HFFc6 (cell line): ENCODE data around the gene RASA3. TPM values are rescaled to one million over a fixed set of nuclear protein-coding genes. Genes with fewer than 3 reads are reported as not detected.

Experiments used
- DNase-seq: peaks from one replicate; pipeline ENCODE4 v3.0.0-alpha.2; 2018
- H3K27ac Mint-ChIP-seq: 2 replicates; pipeline ENCODE4 v1.8.0; 2020; ENCODE audit warnings: mild to moderate bottlenecking, mixed read lengths
- H3K27me3 Mint-ChIP-seq: 2 replicates; pipeline ENCODE4 v1.8.0; 2021; ENCODE audit warnings: mild to moderate bottlenecking, moderate library complexity, mixed read lengths; ENCODE audit not compliant: insufficient read depth
- H3K36me3 Mint-ChIP-seq: 2 replicates; pipeline ENCODE4 v1.8.0; 2021; ENCODE audit warnings: low read depth, mixed read lengths
- H3K4me1 Mint-ChIP-seq: 2 replicates; pipeline ENCODE4 v1.8.0; 2020; ENCODE audit warnings: low read depth, mixed read lengths
- H3K4me3 Mint-ChIP-seq: 2 replicates; pipeline ENCODE4 v1.8.0; 2020; ENCODE audit warnings: mild to moderate bottlenecking, moderate library complexity, mixed read lengths
- H3K9me3 Mint-ChIP-seq: 2 replicates; pipeline ENCODE4 v1.8.0; 2020; ENCODE audit warnings: mild to moderate bottlenecking, mixed read lengths
- CTCF ChIP-seq: fragments of 200-600 bp; sonication (generic); IDR thresholded peaks from 2 replicates; pipeline ENCODE4 v1.5.0; 2021; ENCODE audit warnings: antibody characterized with exemption, mild to moderate bottlenecking
- total RNA-seq, 6 experiments: library from RNA; stranded (reverse); fragmentation: NEBNext Ultra II Directional; extraction: Animal tissue kit (Norgen Biotek cat#: 25700); gene quantifications; 2 replicates in 1 of 6; 3 replicates in 5 of 6; pipeline ENCODE4 v1.2.3, GENCODE V29; 2021

The RASA3 gene
- total RNA-seq, 6 experiments from 2014 or later, result 31.6 to 37.6 (median 33.1) TPM

GRCh38 chr13:113952151-113952982 lies 180.1 kb downstream of the RASA3 start:
- Mint-ChIP-seq H3K4me1 (peaks cover 26% of the 10 kb centered on the region), H3K27me3 (peaks cover 14% of the 10 kb centered on the region), H3K27ac (no peak overlapping the region), H3K36me3 (peaks cover 24% of the 10 kb centered on the region), H3K4me3 (no peak overlapping the region; the same call in 1 of the 2 replicates), H3K9me3 (no peaks in the 10 kb centered on the region)
- DNase-seq, result no peak
- no peak for TF ChIP-seq CTCF

- Mint-ChIP-seq H3K4me1 (peaks cover 27% of the 10 kb centered on the region), H3K36me3 (peaks cover 18% of the 10 kb centered on the region), H3K27me3 (peaks cover 14% of the 10 kb centered on the region), H3K27ac (peak overlapping the region; percentile 21), H3K9me3 (no peaks in the 10 kb centered on the region), H3K4me3 (no peak overlapping the region; the same call in 1 of the 2 replicates)
- DNase-seq, result peak; percentile 59
- TF ChIP-seq CTCF, result peak; percentile 82
Observed at GRCh38 chr13:113951246-113951999, 181.0 kb downstream of the RASA3 start.

DNA sequence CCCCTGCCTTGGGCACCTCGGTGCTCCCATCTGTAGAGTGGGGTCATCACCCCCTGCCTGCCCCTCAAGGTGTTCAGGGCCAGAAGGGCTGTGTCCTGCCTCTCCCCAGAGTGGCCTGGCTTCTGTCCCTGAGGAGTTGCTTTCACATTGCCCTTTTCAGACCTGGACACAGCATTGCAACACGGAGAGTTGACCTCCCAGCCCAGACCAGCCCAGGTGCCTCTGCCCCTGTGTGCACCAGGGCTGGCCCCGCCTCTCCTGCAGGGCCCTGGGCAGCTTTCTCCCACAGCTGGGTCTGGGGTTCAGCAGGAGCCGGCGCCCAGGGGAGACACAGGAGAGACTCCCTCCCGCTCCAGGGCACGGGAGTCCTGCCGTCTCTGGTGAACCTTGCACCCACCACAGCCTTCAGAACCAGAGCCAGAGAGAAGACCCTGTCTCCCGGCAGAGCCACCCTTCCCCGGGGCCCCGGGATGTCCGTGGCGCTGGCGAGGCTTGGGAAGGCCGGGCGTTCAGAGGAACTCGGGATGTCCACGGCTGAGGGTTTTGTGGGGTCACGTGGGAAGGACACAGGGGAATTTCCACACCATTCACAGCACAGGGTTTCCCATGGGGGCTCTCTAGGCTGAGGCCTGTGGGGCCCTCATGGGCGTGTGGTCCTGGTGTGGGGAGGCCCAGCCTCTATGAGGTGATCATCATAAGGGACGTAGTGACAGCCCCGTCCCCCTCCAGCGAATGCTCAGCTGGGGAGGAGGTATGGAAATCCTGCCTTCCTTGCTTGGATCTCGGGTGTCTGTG lies 181.8 kb downstream of the RASA3 start:
- DNase-seq, result no peak
- peaks cover 14% of the 10 kb centered on the region for H3K27me3 Mint-ChIP-seq
- H3K27ac Mint-ChIP-seq, result peak overlapping the region; percentile 21; the same call in 1 of the 2 replicates
- H3K4me3 Mint-ChIP-seq, result no peak overlapping the region
- H3K9me3 Mint-ChIP-seq, result no peaks in the 10 kb centered on the region
- no peak for TF ChIP-seq CTCF
- H3K36me3 Mint-ChIP-seq, result peaks cover 10% of the 10 kb centered on the region
- peaks cover 27% of the 10 kb centered on the region for H3K4me1 Mint-ChIP-seq

DNA sequence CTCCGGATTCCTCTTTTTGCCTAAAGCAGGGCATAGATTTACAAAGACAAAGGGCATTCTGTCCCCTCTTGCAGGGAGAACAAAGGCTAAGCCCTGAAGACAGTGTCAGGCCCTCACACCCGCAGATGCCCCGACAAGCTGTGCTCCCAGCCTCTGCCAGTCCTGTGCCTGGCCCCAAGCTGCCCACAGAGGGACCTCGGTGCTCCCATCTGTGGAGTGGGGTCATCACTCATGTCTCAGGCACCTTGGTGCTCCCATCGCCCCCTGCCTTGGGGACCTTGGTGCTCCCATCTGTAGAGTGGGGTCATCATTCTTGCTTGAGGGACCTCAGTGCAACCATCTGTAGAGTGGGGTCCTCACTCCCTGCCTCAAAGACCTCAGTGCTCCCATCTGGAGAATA lies 182.9 kb downstream of the RASA3 start:
- TF ChIP-seq CTCF, result no peak
- Mint-ChIP-seq H3K27ac (no peak overlapping the region), H3K27me3 (peaks cover 15% of the 10 kb centered on the region), H3K9me3 (no peaks in the 10 kb centered on the region), H3K4me3 (no peak overlapping the region), H3K36me3 (peaks cover 1% of the 10 kb centered on the region), H3K4me1 (peaks cover 27% of the 10 kb centered on the region)
- DNase-seq, result no peak

DNA sequence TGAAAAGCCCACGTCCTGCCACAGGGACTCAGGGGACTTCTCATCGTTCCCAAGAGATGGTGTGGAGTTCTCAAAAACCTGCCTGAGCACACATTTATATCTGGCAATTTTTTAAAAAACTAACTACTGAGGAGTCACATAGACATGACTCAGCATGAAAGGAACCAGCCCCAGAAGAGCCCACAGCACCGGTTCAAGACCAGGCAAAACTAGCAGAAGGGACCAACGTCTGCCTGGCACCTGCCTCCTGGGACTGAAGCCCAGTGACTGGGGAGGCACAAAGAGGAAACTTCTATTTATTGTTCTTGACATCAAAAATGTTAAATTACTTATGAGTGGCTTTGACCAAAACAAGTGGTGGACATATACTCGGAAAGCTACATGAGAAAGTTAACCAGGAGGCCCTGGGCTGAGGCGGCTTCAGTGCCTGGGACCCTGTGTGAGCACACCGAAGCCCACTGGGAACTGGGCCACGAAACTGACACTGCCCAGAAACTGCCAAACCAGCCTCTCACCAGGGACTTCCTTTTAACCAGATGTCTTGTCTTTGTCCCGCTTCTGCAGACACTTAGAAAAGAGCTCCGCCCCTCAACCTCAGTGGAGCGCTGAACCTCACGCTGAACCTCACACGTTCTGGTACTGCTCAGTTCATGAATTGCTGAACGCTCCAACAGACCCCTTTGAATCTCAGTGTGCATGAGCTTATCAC lies 184.2 kb downstream of the RASA3 start:
- no peak for DNase-seq
- H3K27ac Mint-ChIP-seq, result peak overlapping the region; percentile 85
- no peaks in the 10 kb centered on the region for H3K9me3 Mint-ChIP-seq
- peaks cover 6% of the 10 kb centered on the region for H3K36me3 Mint-ChIP-seq
- peaks cover 27% of the 10 kb centered on the region for H3K4me1 Mint-ChIP-seq
- H3K27me3 Mint-ChIP-seq, result peaks cover 18% of the 10 kb centered on the region
- TF ChIP-seq CTCF, result no peak
- no peak overlapping the region for H3K4me3 Mint-ChIP-seq
